HEK293T (cell line): ENCODE results near the gene EXOC7.

Source experiments
- ARNT ChIP-seq: fragments of 450-650 bp; IDR thresholded peaks from 2 replicates; pipeline ENCODE4 v1.6.1; 2017; ENCODE audit warnings: mild to moderate bottlenecking
- BHLHE40 ChIP-seq: fragments of 450-650 bp; IDR thresholded peaks from 2 replicates; pipeline ENCODE4 v1.6.1; 2016; ENCODE audit warnings: mild to moderate bottlenecking, moderate library complexity, borderline replicate concordance
- ELF4 ChIP-seq: fragments of 450-650 bp; IDR thresholded peaks from 2 replicates; pipeline ENCODE4 v1.6.1; 2017; ENCODE audit warnings: antibody characterized with exemption
- FOXM1 ChIP-seq: fragments of 450-650 bp; IDR thresholded peaks from 2 replicates; pipeline ENCODE4 v1.6.1; 2017; ENCODE audit warnings: mild to moderate bottlenecking, borderline replicate concordance
- HDGF ChIP-seq: fragments of 450-650 bp; IDR thresholded peaks from 2 replicates; pipeline ENCODE4 v1.6.1; 2017; ENCODE audit warnings: antibody characterized with exemption, borderline replicate concordance
- LEF1 ChIP-seq: fragments of 450-650 bp; IDR thresholded peaks from 2 replicates; pipeline ENCODE4 v1.6.1; 2017; ENCODE audit warnings: mild to moderate bottlenecking, borderline replicate concordance
- NFRKB ChIP-seq: fragments of 450-650 bp; IDR thresholded peaks from 2 replicates; pipeline ENCODE4 v1.6.1; 2016; ENCODE audit warnings: mild to moderate bottlenecking, moderate library complexity
- SP1 ChIP-seq: fragments of 450-650 bp; IDR thresholded peaks from 2 replicates; pipeline ENCODE4 v1.6.1; 2017
- TARDBP ChIP-seq: fragments of 450-650 bp; IDR thresholded peaks from 2 replicates; pipeline ENCODE4 v1.6.1; 2016
- ZNF384 ChIP-seq: fragments of 450-650 bp; IDR thresholded peaks from 2 replicates; pipeline ENCODE4 v1.6.1; 2016

GRCh38 chr17:76125922-76126321 is 22.3 kb upstream of the EXOC7 start:
- TF ChIP-seq BHLHE40, result no peak
- TF ChIP-seq ARNT, result no peak
- TF ChIP-seq HDGF, result no peak
- TF ChIP-seq LEF1, result no peak
- TF ChIP-seq SP1, result no peak
- no peak for TF ChIP-seq ELF4
- TF ChIP-seq FOXM1, result no peak
- TF ChIP-seq TARDBP, result no peak
- TF ChIP-seq ZNF384, result no peak
- TF ChIP-seq NFRKB, result no peak
